MCF 10A (cell line): ENCODE measurements around the gene GPR18. TPM values are rescaled to one million over a fixed set of nuclear protein-coding genes. Genes with fewer than 3 reads are reported as not detected.

Source experiments
- BruUV-seq: library from RNA; stranded (reverse); fragments of 400-500 nt; replicated peaks from 2 replicates; lab custom pipeline; 2021; lab: Mats Ljungman, UMichigan
- CTCF ChIA-PET: fragments of 300-600 bp; sonication (Branson Sonifier 250); formaldehyde crosslinking; extraction: SDS; loops from one replicate; lab custom pipeline; 2021; ENCODE audit warnings: antibody characterized with exemption, inconsistent platforms; lab: Yijun Ruan, JAX
- POLR2A ChIA-PET: fragments of 300-600, 350-650 bp; sonication (Branson Sonifier 250); formaldehyde crosslinking; extraction: SDS; loops from one replicate; lab custom pipeline; 2020; ENCODE audit warnings: antibody characterized with exemption, inconsistent platforms; lab: Yijun Ruan, JAX
- DNase-seq: peaks from one replicate; pipeline ENCODE4 v3.0.0-alpha.2; 2018; ENCODE audit not compliant: unreplicated experiment
- H3K27ac Mint-ChIP-seq: one replicate; pipeline ENCODE4 v1.8.0; 2022; ENCODE audit warnings: mild to moderate bottlenecking, low read depth, mixed read lengths; ENCODE audit not compliant: unreplicated experiment
- H3K27me3 Mint-ChIP-seq: one replicate; pipeline ENCODE4 v1.8.0; 2022; ENCODE audit warnings: mixed read lengths; ENCODE audit not compliant: insufficient read depth, unreplicated experiment
- H3K36me3 Mint-ChIP-seq: one replicate; pipeline ENCODE4 v1.8.0; 2022; ENCODE audit warnings: mild to moderate bottlenecking, moderate library complexity, mixed read lengths; ENCODE audit not compliant: insufficient read depth, unreplicated experiment
- H3K4me1 Mint-ChIP-seq: one replicate; pipeline ENCODE4 v1.8.0; 2022; ENCODE audit warnings: mixed read lengths; ENCODE audit not compliant: insufficient read depth, unreplicated experiment
- H3K4me3 Mint-ChIP-seq: one replicate; pipeline ENCODE4 v1.8.0; 2022; ENCODE audit warnings: mild to moderate bottlenecking, moderate library complexity, mixed read lengths; ENCODE audit not compliant: unreplicated experiment
- H3K9me3 Mint-ChIP-seq: one replicate; pipeline ENCODE4 v1.8.0; 2022; ENCODE audit warnings: mixed read lengths; ENCODE audit not compliant: unreplicated experiment
- intact Hi-C: fragments of 100-400 bp; cut with micrococcal nuclease; formaldehyde crosslinking; loops from 2 replicates; pipeline ENCODE4 v1.14.1; 2022
- total RNA-seq: library from RNA; stranded (reverse); gene quantifications from 2 replicates; pipeline ENCODE4 v1.2.3, GENCODE V29; 2022
- TF ChIP-seq, protein P1 (sequence below): fragments of 200-600 bp; IDR thresholded peaks from one replicate; pipeline ENCODE4 v1.8.0; 2022; ENCODE audit warnings: antibody characterized with exemption, mild to moderate bottlenecking; ENCODE audit not compliant: unreplicated experiment

The GPR18 gene
- total RNA-seq, 1 experiment from 2014 or later, result not detected

DNA sequence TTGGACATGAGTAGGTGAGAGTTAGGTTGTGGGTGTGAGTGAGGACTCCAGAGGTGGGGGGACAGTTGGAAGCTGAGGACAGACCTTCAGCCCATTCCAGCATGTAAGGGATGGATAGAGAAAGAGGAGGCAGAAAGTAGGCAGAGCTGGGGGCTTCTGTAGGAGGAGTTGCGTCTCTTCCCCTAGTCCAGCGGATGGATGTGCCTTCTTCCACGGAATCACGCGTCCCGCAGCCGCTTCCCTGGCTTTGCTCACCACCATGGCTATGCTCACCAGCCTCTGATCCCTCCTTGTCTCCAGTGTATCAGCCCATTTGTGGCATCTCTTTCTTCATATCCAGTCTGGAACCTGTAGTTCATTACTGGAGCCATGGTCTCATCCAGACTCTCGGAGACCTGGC, 52.0 kb downstream of the GPR18 start:
- BruUV-seq, result no TSS peak
- H3K27me3 Mint-ChIP-seq, result no peaks in the 10 kb centered on the region
- no peaks in the 10 kb centered on the region for H3K9me3 Mint-ChIP-seq
- ChIA-PET CTCF (interaction anchor here (0.6 to 3.3 kb wide), 4 partner anchors 30 to 530 kb away, joined by 3 to 14 read pairs (median 6); no protein-coding TSS in a partner anchor), POLR2A (interaction anchor here (1.3 to 1.7 kb wide), 2 partner anchors 11 to 22 kb away, joined by 3 read pairs; no protein-coding TSS in a partner anchor)
- intact Hi-C loops, result no loop called here
- no peak for DNase-seq
- peaks cover 35% of the 10 kb centered on the region for H3K36me3 Mint-ChIP-seq
- no peak overlapping the region for H3K4me3 Mint-ChIP-seq
- TF ChIP-seq, protein P1, sequence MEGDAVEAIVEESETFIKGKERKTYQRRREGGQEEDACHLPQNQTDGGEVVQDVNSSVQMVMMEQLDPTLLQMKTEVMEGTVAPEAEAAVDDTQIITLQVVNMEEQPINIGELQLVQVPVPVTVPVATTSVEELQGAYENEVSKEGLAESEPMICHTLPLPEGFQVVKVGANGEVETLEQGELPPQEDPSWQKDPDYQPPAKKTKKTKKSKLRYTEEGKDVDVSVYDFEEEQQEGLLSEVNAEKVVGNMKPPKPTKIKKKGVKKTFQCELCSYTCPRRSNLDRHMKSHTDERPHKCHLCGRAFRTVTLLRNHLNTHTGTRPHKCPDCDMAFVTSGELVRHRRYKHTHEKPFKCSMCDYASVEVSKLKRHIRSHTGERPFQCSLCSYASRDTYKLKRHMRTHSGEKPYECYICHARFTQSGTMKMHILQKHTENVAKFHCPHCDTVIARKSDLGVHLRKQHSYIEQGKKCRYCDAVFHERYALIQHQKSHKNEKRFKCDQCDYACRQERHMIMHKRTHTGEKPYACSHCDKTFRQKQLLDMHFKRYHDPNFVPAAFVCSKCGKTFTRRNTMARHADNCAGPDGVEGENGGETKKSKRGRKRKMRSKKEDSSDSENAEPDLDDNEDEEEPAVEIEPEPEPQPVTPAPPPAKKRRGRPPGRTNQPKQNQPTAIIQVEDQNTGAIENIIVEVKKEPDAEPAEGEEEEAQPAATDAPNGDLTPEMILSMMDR, result no peak
- no peak overlapping the region for H3K27ac Mint-ChIP-seq
- H3K4me1 Mint-ChIP-seq, result peaks cover 36% of the 10 kb centered on the region

DNA sequence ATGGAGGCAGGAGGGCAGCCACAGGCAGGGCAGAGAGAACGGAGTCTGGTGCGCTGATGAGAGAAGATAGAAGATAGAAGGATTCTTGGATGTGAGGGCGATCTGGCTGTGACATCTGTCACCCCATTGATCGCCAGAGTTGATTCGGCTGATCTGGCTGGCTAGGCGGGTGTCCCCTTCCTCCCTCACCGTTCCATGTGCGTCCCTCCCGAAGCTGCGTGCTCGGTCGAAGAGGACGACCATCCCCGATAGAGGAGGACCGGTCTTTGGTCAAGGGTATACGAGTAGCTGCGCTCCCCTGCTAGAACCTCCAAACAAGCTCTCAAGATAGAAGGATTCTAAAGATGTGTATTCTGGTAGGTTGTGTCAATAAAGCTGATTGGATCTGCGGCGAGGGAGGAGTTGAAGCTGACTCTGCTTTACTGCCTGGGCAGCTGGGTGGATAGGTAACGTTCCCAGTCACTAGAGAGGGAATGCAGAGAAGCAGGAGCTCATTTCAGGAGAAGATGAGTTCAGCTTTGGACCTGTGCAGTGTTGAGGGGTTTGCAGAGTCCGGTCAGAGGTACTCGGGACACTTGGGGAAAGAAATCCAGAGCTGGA, 52.5 kb downstream of the GPR18 start:
- peaks cover 38% of the 10 kb centered on the region for H3K4me1 Mint-ChIP-seq
- peak overlapping the region; percentile 39 for H3K27ac Mint-ChIP-seq
- TF ChIP-seq, protein P1, result no peak
- intact Hi-C loops, result no loop called here
- CTCF ChIA-PET, result interaction anchor here (0.6 to 3.3 kb wide), 4 partner anchors 29 to 530 kb away, joined by 3 to 14 read pairs (median 6); no protein-coding TSS in a partner anchor
- DNase-seq, result no peak
- no peaks in the 10 kb centered on the region for H3K9me3 Mint-ChIP-seq
- H3K36me3 Mint-ChIP-seq, result peaks cover 35% of the 10 kb centered on the region
- POLR2A ChIA-PET, result interaction anchor here (0.5 to 1.7 kb wide), 3 partner anchors 11 to 235 kb away, joined by 3 read pairs; no protein-coding TSS in a partner anchor
- H3K4me3 Mint-ChIP-seq, result no peak overlapping the region
- no TSS peak for BruUV-seq
- H3K27me3 Mint-ChIP-seq, result no peaks in the 10 kb centered on the region

Other genes with a start within 250 kb of the GPR18 start
- 74.7 and 78.3 TPM in 2 replicates for gene UBAC2, start 57.5 kb downstream of the GPR18 start, total RNA-seq
- gene GPR183, start 49.0 kb upstream of the GPR18 start, total RNA-seq, result not detected in 2 replicates
- 71.1 and 77.0 TPM in 2 replicates for gene TM9SF2, start 243.1 kb upstream of the GPR18 start, total RNA-seq